ENCODE data around the gene ADAMTSL2. TPM values are rescaled to one million over a fixed set of nuclear protein-coding genes. Genes with fewer than 3 reads are reported as not detected.

The ADAMTSL2 gene
- total RNA-seq, 2 experiments from 2014 or later, result 0.11 to 0.25 TPM

DNA sequence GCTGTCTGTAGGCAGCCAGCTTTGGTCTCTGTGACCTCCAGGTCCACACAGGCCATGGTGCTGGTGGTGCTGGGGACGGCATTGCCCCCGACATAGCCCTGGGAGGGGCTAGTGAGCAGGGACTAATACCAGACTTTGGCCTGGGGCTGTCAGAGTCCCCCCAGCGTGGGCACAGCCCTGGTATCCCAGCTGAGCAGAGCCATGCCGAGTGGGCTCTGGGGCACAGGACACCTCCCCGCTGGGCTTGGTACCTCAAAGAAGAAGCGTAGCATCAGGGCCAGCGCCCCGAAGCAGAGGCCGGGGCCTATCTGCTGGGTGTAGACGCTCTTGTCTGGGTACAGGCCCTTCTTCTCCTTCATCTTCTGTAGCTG is 19.3 kb upstream of the ADAMTSL2 start:
- H3K4me3 Mint-ChIP-seq, result no peak overlapping the region
- intact Hi-C loops (cut with micrococcal nuclease), result no loop called here
- H3K4me1 Mint-ChIP-seq (ENCODE audit: low read depth), result peaks cover 2% of the 10 kb centered on the region
- H3K36me3 Mint-ChIP-seq (ENCODE audit: low read depth), result no peaks in the 10 kb centered on the region
- H3K27ac Mint-ChIP-seq, result no peak overlapping the region
- no peaks in the 10 kb centered on the region for H3K27me3 Mint-ChIP-seq
- DNase-seq, result no peak
- no peaks in the 10 kb centered on the region for H3K9me3 Mint-ChIP-seq
- ChIA-PET POLR2A (no interaction called here), CTCF (no interaction called here)
- no peak for TF ChIP-seq CTCF (IDR thresholded peaks at IDR 0.05)
- ATAC-seq, result no peak

- Mint-ChIP-seq H3K27ac (no peak overlapping the region), H3K4me3 (no peak overlapping the region), H3K27me3 (no peaks in the 10 kb centered on the region), H3K36me3 (ENCODE audit: low read depth) (no peaks in the 10 kb centered on the region), H3K9me3 (no peaks in the 10 kb centered on the region), H3K4me1 (ENCODE audit: low read depth) (peaks cover under 1% of the 10 kb centered on the region)
- intact Hi-C loops (cut with micrococcal nuclease), result no loop called here
- ChIA-PET POLR2A (no interaction called here), CTCF (no interaction called here)
- DNase-seq (no peak), ATAC-seq (no peak)
- no peak for TF ChIP-seq CTCF (IDR thresholded peaks at IDR 0.05)
Observed at GRCh38 chr9:133515615-133516255, 18.8 kb upstream of the ADAMTSL2 start.

DNA sequence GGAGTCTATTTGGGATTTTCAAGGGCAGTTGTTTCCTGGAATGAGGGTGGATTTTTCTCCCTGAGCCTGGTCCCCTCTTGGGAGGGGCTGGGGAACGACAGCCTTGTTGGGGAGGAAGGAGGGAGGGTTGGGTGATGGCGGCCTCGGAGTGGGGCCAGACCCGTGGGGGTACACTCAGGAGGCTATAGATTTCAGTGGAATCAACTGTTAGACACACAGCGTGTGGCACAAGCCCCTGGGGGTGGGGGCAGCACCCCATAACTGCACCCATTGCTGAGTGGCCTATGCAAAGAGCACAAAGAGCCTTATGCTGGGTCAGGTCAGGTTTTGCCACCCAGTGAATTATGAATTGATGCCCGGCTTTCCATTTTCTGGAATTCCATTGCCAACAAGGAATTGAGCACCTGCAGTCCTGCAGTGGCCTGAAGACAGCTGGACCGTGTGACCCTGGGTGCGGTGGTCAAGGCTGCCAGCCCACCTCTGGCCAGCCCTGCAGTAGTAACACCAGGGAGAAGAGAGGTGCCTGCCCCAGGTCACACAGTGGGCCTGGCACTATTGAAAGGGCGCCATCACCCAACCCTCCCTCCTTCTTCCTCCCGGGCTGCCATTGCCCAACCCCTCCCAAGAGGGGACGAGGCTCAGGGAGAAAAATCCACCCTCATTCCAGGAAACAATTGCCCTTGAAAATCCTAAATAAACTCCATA is 18.1 kb upstream of the ADAMTSL2 start:
- Mint-ChIP-seq H3K4me3 (no peak overlapping the region), H3K36me3 (ENCODE audit: low read depth) (no peaks in the 10 kb centered on the region), H3K27me3 (no peaks in the 10 kb centered on the region), H3K4me1 (ENCODE audit: low read depth) (no peaks in the 10 kb centered on the region), H3K27ac (no peak overlapping the region), H3K9me3 (no peaks in the 10 kb centered on the region)
- intact Hi-C loops (cut with micrococcal nuclease), result no loop called here
- no peak for DNase-seq
- POLR2A ChIA-PET, result no interaction called here
- no peak for TF ChIP-seq CTCF (IDR thresholded peaks at IDR 0.05)
- CTCF ChIA-PET, result no interaction called here
- no peak for ATAC-seq

GRCh38 chr9:133516961-133517350 is 17.5 kb upstream of the ADAMTSL2 start:
- Mint-ChIP-seq H3K4me1 (ENCODE audit: low read depth) (no peaks in the 10 kb centered on the region), H3K27ac (no peak overlapping the region), H3K9me3 (no peaks in the 10 kb centered on the region), H3K4me3 (no peak overlapping the region), H3K27me3 (no peaks in the 10 kb centered on the region), H3K36me3 (ENCODE audit: low read depth) (no peaks in the 10 kb centered on the region)
- no peak for TF ChIP-seq CTCF (IDR thresholded peaks at IDR 0.05)
- no peak for DNase-seq
- ChIA-PET POLR2A (no interaction called here), CTCF (interaction anchor here (1.4 kb wide), 1 partner anchor 30 kb away, joined by 3 read pairs; no protein-coding TSS in a partner anchor)
- ATAC-seq, result no peak
- intact Hi-C loops (cut with micrococcal nuclease), result no loop called here

DNA sequence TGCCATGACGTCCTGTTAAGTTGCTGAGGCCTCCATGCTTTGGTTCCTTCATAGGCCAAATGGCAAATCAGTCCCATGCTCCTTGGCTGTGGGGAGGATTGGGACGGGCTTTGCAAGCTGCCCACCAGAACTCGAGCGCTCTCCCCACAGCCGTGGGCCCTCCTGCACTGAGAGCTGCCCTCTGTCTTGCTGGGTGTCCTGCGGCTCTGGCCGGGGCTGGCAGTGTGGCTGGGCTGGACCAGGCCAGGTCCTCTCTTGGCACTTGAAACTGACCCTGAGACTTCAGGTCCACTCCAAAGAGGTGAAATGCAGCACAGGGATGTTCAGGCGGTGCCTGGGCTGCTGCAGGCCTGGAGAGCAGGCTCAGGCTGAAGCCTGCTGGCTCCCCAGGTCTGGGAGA is 16.8 kb upstream of the ADAMTSL2 start:
- POLR2A ChIA-PET, result interaction anchor here (0.9 kb wide), 1 partner anchor 9 kb away, joined by 3 read pairs; no protein-coding TSS in a partner anchor
- H3K4me1 Mint-ChIP-seq (ENCODE audit: low read depth), result no peaks in the 10 kb centered on the region

More for the DNA sequence above, 16.8 kb upstream of the ADAMTSL2 start:
- H3K9me3 Mint-ChIP-seq, result no peaks in the 10 kb centered on the region
- H3K4me3 Mint-ChIP-seq, result no peak overlapping the region
- no peak for TF ChIP-seq CTCF (IDR thresholded peaks at IDR 0.05)
- intact Hi-C loops (cut with micrococcal nuclease), result no loop called here
- CTCF ChIA-PET, result interaction anchor here (1.4 kb wide), 1 partner anchor 31 kb away, joined by 3 read pairs; no protein-coding TSS in a partner anchor
- no peaks in the 10 kb centered on the region for H3K27me3 Mint-ChIP-seq
- no peaks in the 10 kb centered on the region for H3K36me3 Mint-ChIP-seq (ENCODE audit: low read depth)
- ATAC-seq (no peak), DNase-seq (no peak)
- H3K27ac Mint-ChIP-seq, result no peak overlapping the region

Data from activated CD8-positive, alpha-beta T cell treated with anti-CD3 and anti-CD28 coated beads for 36 hours (primary cell).